ENCODE measurements around the gene SELENOP. TPM values are rescaled to one million over a fixed set of nuclear protein-coding genes. Genes with fewer than 3 reads are reported as not detected.
"Not testable (repeated sequence)": the region's sequence is repeated elsewhere in the genome, so short reads cannot be mapped to it uniquely, and the experiment has no call there.

The SELENOP gene
- total RNA-seq, 1 donor: 58.1 TPM

- no peak overlapping the region for H3K4me3 ChIP-seq (ENCODE audit: low read depth, low read length)
- no peak for TF ChIP-seq CTCF (IDR thresholded peaks at IDR 0.05; ENCODE audit: insufficient read depth, low read length)
- no peak for DNase-seq (ENCODE audit: low read depth)
Measured at GRCh38 chr5:42826757-42827515, 15.2 kb upstream of the SELENOP start.

GRCh38 chr5:42825422-42826148 lies 13.9 kb upstream of the SELENOP start:
- H3K4me3 ChIP-seq (ENCODE audit: low read depth, low read length): no peak overlapping the region
- no peak for TF ChIP-seq CTCF (IDR thresholded peaks at IDR 0.05; ENCODE audit: insufficient read depth, low read length)
- DNase-seq (ENCODE audit: low read depth): no peak

GRCh38 chr5:42824347-42824976 lies 12.8 kb upstream of the SELENOP start:
- H3K4me3 ChIP-seq (ENCODE audit: low read depth, low read length): no peak overlapping the region
- TF ChIP-seq CTCF (IDR thresholded peaks at IDR 0.05; ENCODE audit: insufficient read depth, low read length): no peak
- no peak for DNase-seq (ENCODE audit: low read depth)

- TF ChIP-seq CTCF (IDR thresholded peaks at IDR 0.05; ENCODE audit: insufficient read depth, low read length): no peak
- no peak for DNase-seq (ENCODE audit: low read depth)
- H3K4me3 ChIP-seq (ENCODE audit: low read depth, low read length): no peak overlapping the region
Measured at GRCh38 chr5:42822548-42822947, 10.9 kb upstream of the SELENOP start.

GRCh38 chr5:42819745-42820144 lies 8.1 kb upstream of the SELENOP start:
- DNase-seq (ENCODE audit: low read depth): no peak
- no peak for TF ChIP-seq CTCF (IDR thresholded peaks at IDR 0.05; ENCODE audit: insufficient read depth, low read length)
- no peak overlapping the region for H3K4me3 ChIP-seq (ENCODE audit: low read depth, low read length)

GRCh38 chr5:42816546-42816945 lies 4.9 kb upstream of the SELENOP start:
- DNase-seq (ENCODE audit: low read depth); H3K4me3 ChIP-seq (ENCODE audit: low read depth, low read length): not testable (repeated sequence)

- DNase-seq (ENCODE audit: low read depth): no peak
- no peak overlapping the region for H3K4me3 ChIP-seq (ENCODE audit: low read depth, low read length)
- TF ChIP-seq CTCF (IDR thresholded peaks at IDR 0.05; ENCODE audit: insufficient read depth, low read length): no peak
Measured at GRCh38 chr5:42813533-42813932, 1.8 kb upstream of the SELENOP start.

All from fibroblast of the aortic adventitia (primary cell).